GM18870 (cell line): Measurements from ENCODE around the gene PARP6.

ENCODE experiments used
- ATAC-seq: cut with Tn5 transposase; IDR thresholded peaks from one replicate; pipeline ENCODE4 v1.9.1; 2021; ENCODE audit warnings: moderate library complexity; ENCODE audit not compliant: unreplicated experiment

PARP6 gene

GRCh38 chr15:72231833-72232478, 40.4 kb downstream of the PARP6 start:
- no peak for ATAC-seq

- peak; percentile 26 for ATAC-seq
Measured at GRCh38 chr15:72231066-72231832, 41.1 kb downstream of the PARP6 start, which contains the start of gene PKM. PKM (minus strand) TSS chr15:72231190; CDS start chr15:72219097, 12,093 bp downstream.

GRCh38 chr15:72230197-72231065, 41.9 kb downstream of the PARP6 start:
- ATAC-seq: no peak

- ATAC-seq: no peak
Measured at GRCh38 chr15:72229947-72230196, 42.5 kb downstream of the PARP6 start.

DNA sequence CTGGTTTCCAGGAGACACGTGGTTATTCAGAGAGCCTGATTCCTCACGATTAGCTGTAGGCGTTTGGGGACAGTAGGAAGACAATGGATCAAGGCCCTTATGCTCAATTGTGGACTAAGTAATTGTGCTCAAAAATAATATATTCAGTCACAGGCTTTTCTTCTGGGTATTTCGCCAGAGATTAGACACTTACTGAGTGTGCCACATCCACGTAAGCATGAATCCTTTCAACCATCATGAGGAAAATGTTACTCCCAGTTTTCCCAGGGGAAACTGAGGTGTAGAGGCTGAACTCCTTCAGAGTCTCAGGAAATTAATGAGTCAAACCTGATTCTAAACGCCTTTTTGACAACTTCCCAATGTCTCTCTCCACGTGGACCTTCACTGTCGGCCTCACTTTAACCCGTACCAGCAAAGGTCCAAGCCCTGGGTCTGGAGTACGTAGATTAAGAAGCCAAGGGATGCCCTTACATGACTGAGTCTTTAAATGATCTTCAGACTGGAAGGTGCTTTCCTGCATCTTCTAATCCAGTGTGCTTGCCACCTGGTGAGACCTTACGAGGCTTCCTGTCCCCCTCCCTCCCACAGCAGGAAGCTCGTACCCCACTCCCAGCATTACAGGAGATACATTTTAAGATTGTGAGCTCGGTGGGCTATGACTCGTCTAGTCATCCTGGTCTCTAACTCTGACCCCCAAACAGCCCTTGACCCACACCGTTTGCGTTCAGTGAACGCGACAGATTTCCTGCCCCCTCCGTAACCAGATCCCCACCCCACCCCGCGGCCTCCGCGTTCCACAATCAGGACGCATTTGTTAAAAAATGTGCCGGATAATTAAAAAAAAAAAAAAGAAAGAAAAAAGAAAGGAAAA, 43.0 kb downstream of the PARP6 start:
- ATAC-seq: no peak

GRCh38 chr15:72227720-72228119, 44.6 kb downstream of the PARP6 start:
- ATAC-seq: no peak

DNA sequence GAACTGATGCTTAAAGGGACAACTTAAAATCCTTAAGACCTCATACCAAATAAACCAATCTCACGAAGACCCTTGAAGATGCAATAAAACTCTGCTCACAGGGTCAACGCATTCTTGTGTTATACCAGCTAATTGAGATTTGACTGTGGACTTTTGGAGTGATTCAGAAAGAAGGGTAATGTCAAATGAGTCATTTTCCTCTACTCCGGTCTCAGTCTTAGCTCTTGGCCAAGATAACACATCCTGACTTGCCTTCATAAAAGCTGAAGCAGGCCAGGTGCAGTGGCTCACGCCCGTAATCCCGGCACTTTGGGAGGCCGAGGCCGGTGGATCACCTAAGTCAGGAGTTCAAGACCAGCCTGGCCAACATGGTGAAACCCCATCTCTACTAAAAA, 45.2 kb downstream of the PARP6 start:
- ATAC-seq: no peak

- no peak for ATAC-seq
Measured at GRCh38 chr15:72223278-72223677, 49.1 kb downstream of the PARP6 start.

DNA sequence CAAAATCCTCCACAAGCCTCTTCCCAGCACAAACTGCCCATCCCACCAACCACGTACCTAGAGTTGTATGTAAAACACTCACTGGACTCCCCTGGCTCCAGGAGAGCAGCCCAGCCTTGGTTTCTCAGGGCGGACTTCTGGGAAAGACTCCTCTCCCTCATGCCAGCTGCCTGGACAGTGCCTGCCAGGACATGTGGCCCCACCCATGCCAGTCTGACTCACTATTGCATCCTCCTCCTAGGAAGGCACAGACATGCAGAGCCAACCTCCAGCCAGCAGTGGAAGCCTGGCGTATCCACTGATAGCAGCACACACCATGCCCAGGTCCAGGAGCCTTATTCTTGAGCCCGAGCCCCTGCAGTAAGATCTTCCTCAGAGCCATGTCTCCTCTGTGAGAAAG, 50.0 kb downstream of the PARP6 start:
- no peak for ATAC-seq

DNA sequence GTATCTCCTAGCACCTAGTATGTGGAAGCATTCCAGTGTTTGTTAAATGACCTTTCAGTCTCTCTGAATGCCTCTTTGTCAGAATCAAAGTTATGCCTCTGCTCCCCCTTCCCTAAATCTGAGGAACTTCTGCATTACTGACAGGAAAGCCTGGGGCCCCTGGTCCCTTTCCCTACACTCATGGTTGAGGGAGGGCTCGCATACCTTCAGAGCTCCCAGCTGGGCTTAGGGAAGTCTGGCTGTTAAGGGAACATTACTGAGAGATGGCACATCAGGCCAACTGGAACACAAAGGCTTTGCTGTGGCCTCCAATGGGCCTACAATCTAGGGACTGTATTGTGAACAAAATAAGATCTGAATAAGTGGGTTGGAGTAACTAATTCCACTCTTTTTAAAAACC, 51.7 kb downstream of the PARP6 start:
- no peak for ATAC-seq

GRCh38 chr15:72217216-72217615, 55.1 kb downstream of the PARP6 start:
- no peak for ATAC-seq

GRCh38 chr15:72216079-72216478, 56.3 kb downstream of the PARP6 start:
- ATAC-seq: no peak

DNA sequence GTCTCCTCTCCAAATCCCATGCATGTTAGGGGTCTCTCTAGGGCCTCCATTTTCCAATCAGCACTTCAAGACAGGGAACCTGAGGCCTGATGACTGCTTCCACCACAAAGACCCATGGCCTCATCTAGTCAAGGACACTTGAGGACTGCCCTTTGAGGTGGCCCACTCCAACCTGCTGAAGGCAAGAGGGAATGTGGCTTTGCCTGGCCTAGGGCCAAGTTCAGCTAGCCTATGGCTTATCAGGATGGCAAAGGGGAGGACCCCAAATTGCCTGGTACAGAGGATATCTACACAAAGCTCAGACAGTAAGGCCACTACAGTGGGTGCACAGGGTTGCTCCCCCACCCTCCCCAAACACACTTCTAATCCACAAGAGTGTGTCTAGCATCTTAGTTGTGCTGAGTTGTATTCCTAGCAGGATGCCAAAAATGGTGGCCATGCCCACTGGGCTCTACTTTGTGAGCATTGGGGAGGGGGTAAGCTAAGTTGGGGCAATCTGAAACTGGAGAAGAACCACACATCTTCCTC, 64.7 kb downstream of the PARP6 start:
- ATAC-seq: no peak

DNA sequence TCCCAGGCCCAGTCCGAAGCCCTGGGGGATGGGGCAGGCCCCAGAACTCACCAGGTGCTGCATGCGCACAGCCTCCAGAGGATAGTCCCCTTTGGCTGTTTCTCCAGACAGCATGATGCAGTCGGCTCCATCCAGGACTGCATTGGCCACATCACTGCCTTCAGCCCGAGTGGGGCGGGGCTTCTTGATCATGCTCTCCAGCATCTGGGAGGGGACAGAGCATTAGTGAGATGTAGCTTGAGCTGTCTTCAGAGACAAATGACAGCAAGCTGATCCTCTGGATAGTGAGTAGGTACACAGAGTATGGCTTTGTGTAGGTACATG, 65.7 kb downstream of the PARP6 start:
- ATAC-seq: no peak

DNA sequence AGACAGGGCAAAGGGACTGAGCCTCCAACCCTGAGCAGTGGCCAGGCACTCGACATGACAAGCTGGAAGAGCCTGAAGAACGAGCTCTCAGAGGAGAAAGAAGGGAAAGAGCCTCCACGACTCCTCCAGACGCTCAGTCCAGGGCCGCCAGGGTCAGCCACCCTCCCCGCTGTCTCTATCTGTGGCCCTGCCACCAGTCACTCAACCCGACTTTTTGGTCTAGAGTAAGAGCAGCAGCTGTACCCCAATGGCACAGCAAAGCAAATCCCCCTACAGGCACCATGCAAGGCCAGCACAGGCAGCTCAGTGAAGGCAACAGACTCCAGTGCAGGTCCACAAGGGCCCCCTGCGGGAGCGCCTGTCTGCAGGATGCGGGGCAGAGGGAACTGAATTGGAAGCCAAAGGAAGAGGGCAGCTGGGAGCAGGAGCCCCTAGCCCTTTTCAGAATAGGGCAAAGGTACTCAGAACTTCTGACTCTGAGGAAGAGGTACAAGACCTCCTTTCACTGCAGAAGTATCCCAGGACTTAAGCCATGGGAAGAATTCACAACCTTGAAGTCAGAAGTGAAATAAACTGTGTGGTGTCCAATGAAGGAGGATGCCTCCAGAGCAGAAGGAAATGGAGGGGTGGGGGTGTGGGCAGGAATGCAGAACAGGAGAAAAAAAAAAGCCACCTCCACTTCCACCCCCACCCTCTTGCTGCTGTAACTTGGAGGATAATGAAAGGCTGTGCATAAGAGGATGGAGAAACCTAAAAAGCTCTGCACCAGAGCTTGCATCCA, 66.3 kb downstream of the PARP6 start:
- no peak for ATAC-seq

DNA sequence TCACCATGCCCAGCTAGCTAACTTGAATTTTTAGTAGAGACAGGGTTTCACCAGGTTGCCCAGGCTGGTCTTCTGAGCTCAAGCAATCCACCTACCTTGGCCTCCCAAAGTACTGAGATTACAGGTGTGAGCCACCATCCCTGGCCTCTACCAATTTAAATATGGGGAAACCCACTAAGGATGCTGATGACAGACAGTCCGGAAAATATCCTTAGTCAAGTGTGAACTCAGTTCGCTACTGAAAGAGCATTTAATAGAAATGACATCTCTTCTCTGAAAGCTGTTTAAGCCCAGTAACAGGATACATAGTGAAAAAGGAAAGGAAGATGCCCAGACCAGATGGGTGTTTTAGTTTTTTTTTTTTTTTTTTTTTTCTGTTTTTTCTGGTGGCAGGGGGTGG, 67.1 kb downstream of the PARP6 start:
- ATAC-seq: no peak

DNA sequence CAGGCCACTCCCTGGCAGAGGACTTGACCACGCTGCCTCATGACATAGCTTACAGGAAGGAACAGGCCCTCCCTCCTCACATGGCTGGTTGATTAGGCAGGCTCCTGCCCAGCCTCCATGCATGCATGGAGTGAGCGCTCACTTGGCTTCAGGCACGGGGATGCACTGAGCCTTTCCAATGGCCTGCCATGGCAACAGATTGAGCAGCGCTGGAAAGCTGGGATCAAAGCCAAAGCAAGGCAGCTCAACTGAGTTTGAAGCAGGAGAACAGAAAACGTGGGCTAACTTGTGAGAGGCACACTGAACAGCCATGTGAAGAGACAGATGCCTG, 68.9 kb downstream of the PARP6 start:
- no peak for ATAC-seq

DNA sequence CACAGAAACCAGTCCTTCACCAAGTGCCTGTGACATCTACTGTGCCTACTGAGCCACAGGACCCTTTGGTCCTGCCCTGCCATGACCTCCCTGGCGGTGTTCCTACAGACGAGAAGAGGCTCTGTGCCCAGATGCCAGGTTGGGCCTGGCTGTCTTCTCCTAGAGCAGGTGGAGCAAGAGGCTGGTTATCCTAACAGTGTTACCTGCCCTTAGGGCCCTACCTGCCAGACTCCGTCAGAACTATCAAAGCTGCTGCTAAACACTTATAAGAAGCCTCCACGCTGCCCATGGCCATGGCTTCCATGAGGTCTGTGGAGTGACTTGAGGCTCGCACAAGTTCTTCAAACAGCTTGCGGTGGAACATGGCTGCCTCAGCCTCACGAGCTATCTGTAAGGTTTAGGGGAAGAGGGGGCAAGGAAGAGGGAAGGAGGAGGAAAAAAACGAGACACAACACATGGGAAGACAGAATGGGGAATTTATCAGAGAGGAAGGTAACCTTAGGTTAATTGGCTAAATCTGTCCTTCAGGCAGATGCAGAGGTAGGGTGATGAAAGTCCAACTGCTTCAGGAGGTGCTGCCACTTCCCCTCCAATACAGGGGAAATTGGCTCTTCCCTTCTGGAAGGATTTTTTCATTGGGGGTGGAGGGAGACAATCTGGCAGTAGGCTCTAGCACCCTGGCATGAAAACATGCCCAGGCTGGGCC, 69.4 kb downstream of the PARP6 start:
- ATAC-seq: no peak

DNA sequence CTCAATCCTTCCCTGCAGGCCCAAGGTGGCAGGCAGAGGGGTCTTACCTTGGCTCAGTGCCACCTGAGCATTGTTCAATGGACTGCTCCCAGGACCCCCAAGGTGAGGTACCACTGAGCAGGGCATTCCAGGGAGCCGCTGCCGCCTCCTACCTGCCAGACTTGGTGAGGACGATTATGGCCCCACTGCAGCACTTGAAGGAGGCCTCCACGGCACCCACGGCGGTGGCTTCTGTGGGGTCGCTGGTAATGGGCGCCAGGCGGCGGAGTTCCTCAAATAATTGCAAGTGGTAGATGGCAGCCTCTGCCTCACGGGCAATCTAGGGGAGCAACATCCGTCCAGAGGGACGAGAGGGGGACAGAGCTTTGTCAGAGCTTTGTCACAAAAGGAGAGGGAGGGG, 70.1 kb downstream of the PARP6 start:
- ATAC-seq: no peak
